GM12878 (cell line): ENCODE measurements around the gene SELENOV. TPM values are rescaled to one million over a fixed set of nuclear protein-coding genes. Genes with fewer than 3 reads are reported as not detected.

Source experiments
- ATF2 ChIP-seq: IDR thresholded peaks from 2 replicates; pipeline ENCODE4 v1.6.1; 2012; ENCODE audit warnings: low read length, inconsistent platforms
- CEBPB ChIP-seq, 2 experiments: fragments of 150-350 bp in 1 of 2; IDR thresholded peaks; 2 replicates each; pipeline ENCODE4 v1.6.1; 2012 to 2014; ENCODE audit warnings: low read depth in 2 of 2, low read length in 2 of 2, borderline replicate concordance in 1 of 2, inconsistent platforms in 1 of 2
- CREM ChIP-seq: IDR thresholded peaks from 2 replicates; pipeline ENCODE4 v1.6.1; 2014; ENCODE audit warnings: antibody characterized with exemption, low read depth
- FOS ChIP-seq: IDR thresholded peaks from 3 replicates; pipeline ENCODE4 v1.6.1; 2011; ENCODE audit warnings: borderline replicate concordance; ENCODE audit not compliant: insufficient read length; ENCODE audit errors: extremely low read depth
- IRF3 ChIP-seq: fragments of 450-650 bp; IDR thresholded peaks from 2 replicates; pipeline ENCODE4 v1.6.1; 2014; ENCODE audit warnings: mild to moderate bottlenecking
- JUND ChIP-seq: IDR thresholded peaks from 2 replicates; pipeline ENCODE4 v1.6.1; 2012; ENCODE audit warnings: low read depth, mild to moderate bottlenecking, low read length, improper control_type of control experiment, moderate library complexity
- KLF5 ChIP-seq: fragments of 450-650 bp; IDR thresholded peaks from 2 replicates; pipeline ENCODE4 v1.6.1; 2014; ENCODE audit warnings: mild to moderate bottlenecking; ENCODE audit not compliant: partially characterized antibody
- NR2C1 ChIP-seq: fragments of 450-650 bp; IDR thresholded peaks from 2 replicates; pipeline ENCODE4 v1.6.1; 2017; ENCODE audit warnings: antibody characterized with exemption, mild to moderate bottlenecking, moderate library complexity
- PAX5 ChIP-seq: IDR thresholded peaks from 2 replicates; pipeline ENCODE4 v1.6.1; 2011; ENCODE audit warnings: low read depth, low read length, borderline replicate concordance
- PAX8 ChIP-seq: fragments of 450-650 bp; IDR thresholded peaks from 2 replicates; pipeline ENCODE4 v1.6.1; 2017; ENCODE audit warnings: mild to moderate bottlenecking, moderate library complexity
- PBX3 ChIP-seq: IDR thresholded peaks from 2 replicates; pipeline ENCODE4 v1.6.1; 2011; ENCODE audit warnings: mild to moderate bottlenecking, low read depth, low read length, moderate library complexity; ENCODE audit not compliant: insufficient replicate concordance
- SMAD5 ChIP-seq: IDR thresholded peaks from 2 replicates; pipeline ENCODE4 v1.6.1; 2016; ENCODE audit warnings: antibody characterized with exemption, low read depth
- SRF ChIP-seq, 2 experiments: IDR thresholded peaks; 2 replicates each; pipeline ENCODE4 v1.6.1; 2011; ENCODE audit warnings: low read depth in 2 of 2, low read length in 2 of 2, mild to moderate bottlenecking in 1 of 2, moderate library complexity in 1 of 2
- ZBTB11 ChIP-seq: fragments of 450-650 bp; formaldehyde crosslinking; IDR thresholded peaks from 2 replicates; pipeline ENCODE4 v1.5.0; 2022; ENCODE audit warnings: mild to moderate bottlenecking, missing genetic modification characterization
- ZNF687 ChIP-seq: fragments of 450-650 bp; IDR thresholded peaks from 2 replicates; pipeline ENCODE4 v1.6.1; 2017; ENCODE audit warnings: mild to moderate bottlenecking, moderate library complexity
- polyA plus RNA-seq, 11 experiments: library from polyadenylated mRNA; depleted of rRNA in 4 of 11; unstranded in 6 of 11; stranded (reverse) in 5 of 11; fragments of >200 nt; fragmentation: Nextera tagmentation in 4 of 11; fragmentation: Illumina TruSeq in 1 of 11; extraction: Ambion mirVana in 4 of 11; extraction: Trizol in 1 of 11; gene quantifications; 1 replicate in 1 of 11; 2 replicates in 10 of 11; pipeline versions ENCODE4 v1.2.1 to v1.2.3, GENCODE V29; 2011 to 2016; ENCODE audit warnings: inconsistent platforms in 2 of 11, missing spikeins in 2 of 11, low read depth in 1 of 11
- total RNA-seq, 4 experiments: library from RNA; depleted of rRNA in 3 of 4; stranded (reverse); fragments of >200 nt in 3 of 4; fragmentation: Illumina TruSeq in 1 of 4; extraction: Trizol in 1 of 4; gene quantifications; 2 replicates each; pipeline versions ENCODE4 v1.2.1 to v1.2.3, GENCODE V29; 2013 to 2021

Gene SELENOV
- total and polyA plus RNA-seq, 10 of the 15 experiments (the other 5 are each of a cell fraction or from before 2014, with no cell fraction given), result not detected

GRCh38 chr19:39480337-39481228 is 34.4 kb upstream of the SELENOV start, which contains the start of gene TIMM50 (continued):
- TF ChIP-seq PAX8, result no peak
- no peak for TF ChIP-seq ATF2
- no peak for TF ChIP-seq PBX3
- peak; percentile 76; the same call in 1 of the 2 replicates for TF ChIP-seq PAX5
- no peak for TF ChIP-seq JUND
- no peak for TF ChIP-seq KLF5
- TF ChIP-seq NR2C1, result peak; percentile 68
- no peak; the same call in 1 of the 2 replicates for TF ChIP-seq SMAD5
- 0 out of 4 replicates have a peak, but pooled peaks of 1 of the 2 experiments have one; percentile 35 for TF ChIP-seq SRF (IDR thresholded peaks at IDR 0.05; ENCODE audit: low read depth in 2 of 2, low read length in 2 of 2)
- TF ChIP-seq ZBTB11 (CRISPR knock-in tag), result no peak
- TF ChIP-seq IRF3, result no peak
- 0 out of 2 replicates have a peak, but pooled peaks have one; percentile 30 for TF ChIP-seq ZNF687
- no peak for TF ChIP-seq CEBPB (IDR thresholded peaks at IDR 0.05; ENCODE audit: borderline replicate concordance in 1 of 2, low read depth in 2 of 2, low read length in 2 of 2)
- TF ChIP-seq FOS, result no peak
- TF ChIP-seq CREM, result peak; percentile 80; the same call in 1 of the 2 replicates
